Rectal smooth muscle tissue (tissue), 1 donor: ENCODE data around the gene VMP1.
"Not testable (repeated sequence)": the region's sequence is repeated elsewhere in the genome, so short reads cannot be mapped to it uniquely, and the experiment has no call there.

ENCODE experiments used
- H3K27ac ChIP-seq: one replicate; pipeline ENCODE4 v1.7.0; 2013; ENCODE audit warnings: low read depth, low read length, inconsistent platforms
- H3K27me3 ChIP-seq: one replicate; pipeline ENCODE4 v1.7.0; 2013; ENCODE audit warnings: low read length; ENCODE audit not compliant: control insufficient read depth, insufficient read depth
- H3K36me3 ChIP-seq: one replicate; pipeline ENCODE4 v1.7.0; 2013; ENCODE audit warnings: low read length; ENCODE audit not compliant: control insufficient read depth, insufficient read depth
- H3K4me1 ChIP-seq: one replicate; pipeline ENCODE4 v1.7.0; 2013; ENCODE audit warnings: low read length; ENCODE audit not compliant: control insufficient read depth, insufficient read depth
- H3K4me3 ChIP-seq: one replicate; pipeline ENCODE4 v1.7.0; 2013; ENCODE audit warnings: low read length
- H3K9ac ChIP-seq: one replicate; pipeline ENCODE4 v1.7.0; 2013; ENCODE audit warnings: low read length

The VMP1 gene

GRCh38 chr17:59858167-59858816 is 150.8 kb downstream of the VMP1 start:
- Histone ChIP-seq H3K4me1 (no peaks in the 10 kb centered on the region), H3K27ac (no peak overlapping the region), H3K9ac (no peak overlapping the region), H3K27me3 (no peaks in the 10 kb centered on the region), H3K36me3 (peaks cover 4% of the 10 kb centered on the region), H3K4me3 (no peak overlapping the region)

DNA sequence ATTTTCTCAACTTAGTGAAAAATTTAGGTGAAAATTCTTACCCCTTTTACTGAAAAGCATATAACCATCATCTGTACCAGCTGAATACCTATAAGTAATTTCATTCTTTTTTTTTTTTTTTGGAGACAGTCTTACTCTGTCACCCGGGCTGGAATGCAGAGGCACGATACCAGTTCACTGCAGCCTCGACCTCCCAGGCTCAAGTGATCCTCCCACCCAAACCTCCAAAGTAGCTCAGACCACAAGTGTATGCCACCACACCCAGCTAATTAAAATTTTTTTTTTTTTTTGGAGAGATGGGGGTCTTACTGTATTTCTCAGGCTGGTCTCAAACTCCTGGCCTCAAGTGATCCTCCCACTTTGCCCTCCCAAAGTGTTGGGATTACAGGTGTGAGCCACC is 151.5 kb downstream of the VMP1 start:
- H3K27ac ChIP-seq, result peak overlapping the region; percentile 9

DNA sequence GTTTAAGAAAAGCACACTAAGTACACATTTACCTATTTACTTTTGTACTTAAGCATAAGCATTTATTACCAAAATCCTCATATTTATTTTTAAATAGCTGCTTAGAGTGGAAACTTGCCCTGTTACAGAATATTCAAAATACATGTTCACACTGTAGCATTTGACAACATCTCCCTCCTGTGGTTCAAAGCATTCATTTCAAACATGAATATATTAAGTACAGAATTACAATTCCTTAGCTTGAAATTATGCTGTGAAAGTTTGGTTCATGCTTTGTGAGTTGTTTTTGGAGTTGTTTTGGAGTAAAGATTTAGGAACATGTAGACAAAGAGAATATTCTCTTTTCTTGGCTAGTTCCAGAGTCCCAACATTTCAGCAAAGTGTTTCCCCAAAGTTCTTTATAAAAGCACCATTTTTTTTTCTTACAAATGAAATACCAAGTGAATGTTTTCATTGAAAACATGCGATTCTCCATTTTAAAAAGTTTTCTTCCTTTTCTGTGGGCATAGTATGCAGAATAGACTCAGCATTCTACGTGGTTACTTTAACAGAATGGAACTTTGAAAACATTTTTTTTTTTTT is 152.1 kb downstream of the VMP1 start:
- peaks cover 4% of the 10 kb centered on the region for H3K36me3 ChIP-seq
- no peak overlapping the region for H3K27ac ChIP-seq
- H3K4me3 ChIP-seq, result no peak overlapping the region
- H3K4me1 ChIP-seq, result no peaks in the 10 kb centered on the region
- no peaks in the 10 kb centered on the region for H3K27me3 ChIP-seq
- no peak overlapping the region for H3K9ac ChIP-seq

More for the DNA sequence above, 151.5 kb downstream of the VMP1 start:
- H3K9ac ChIP-seq, result no peak overlapping the region
- peaks cover 4% of the 10 kb centered on the region for H3K36me3 ChIP-seq
- no peak overlapping the region for H3K4me3 ChIP-seq
- no peaks in the 10 kb centered on the region for H3K4me1 ChIP-seq
- H3K27me3 ChIP-seq, result no peaks in the 10 kb centered on the region

- H3K27ac ChIP-seq, result no peak overlapping the region
- H3K36me3 ChIP-seq, result peaks cover 4% of the 10 kb centered on the region
- no peak overlapping the region for H3K9ac ChIP-seq
- H3K27me3 ChIP-seq, result no peaks in the 10 kb centered on the region
- no peak overlapping the region for H3K4me3 ChIP-seq
- no peaks in the 10 kb centered on the region for H3K4me1 ChIP-seq
Measured at GRCh38 chr17:59863616-59864015, 156.2 kb downstream of the VMP1 start.

DNA sequence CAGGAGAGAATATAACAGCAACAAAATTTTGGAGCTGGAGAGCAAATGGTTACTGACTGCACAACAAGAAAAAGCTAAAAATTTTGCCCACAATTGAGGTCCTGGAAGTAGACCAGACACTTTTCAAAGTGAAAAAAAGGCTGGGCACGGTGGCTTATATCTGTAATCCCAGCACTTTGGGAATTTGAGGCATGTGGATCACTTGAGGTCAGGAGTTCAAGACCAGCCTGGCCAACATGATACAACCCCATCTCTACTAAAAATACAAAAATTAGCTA is 162.4 kb downstream of the VMP1 start:
- H3K27ac ChIP-seq, result no peak overlapping the region
- H3K4me1 ChIP-seq, result no peaks in the 10 kb centered on the region
- H3K36me3 ChIP-seq, result peaks cover 4% of the 10 kb centered on the region
- H3K9ac ChIP-seq, result no peak overlapping the region
- H3K27me3 ChIP-seq, result no peaks in the 10 kb centered on the region
- no peak overlapping the region for H3K4me3 ChIP-seq

GRCh38 chr17:59870482-59870881 is 163.0 kb downstream of the VMP1 start:
- Histone ChIP-seq H3K4me1 (no peaks in the 10 kb centered on the region), H3K27ac (no peak overlapping the region), H3K27me3 (no peaks in the 10 kb centered on the region), H3K4me3 (no peak overlapping the region), H3K9ac (no peak overlapping the region), H3K36me3 (peaks cover 4% of the 10 kb centered on the region)

GRCh38 chr17:59872351-59872750 is 164.9 kb downstream of the VMP1 start:
- Histone ChIP-seq H3K36me3 (peaks cover 10% of the 10 kb centered on the region), H3K27ac (no peak overlapping the region), H3K4me3 (no peak overlapping the region), H3K27me3 (no peaks in the 10 kb centered on the region), H3K9ac (no peak overlapping the region), H3K4me1 (no peaks in the 10 kb centered on the region)

GRCh38 chr17:59873414-59873813 is 166.0 kb downstream of the VMP1 start:
- H3K27me3 ChIP-seq, H3K4me3 ChIP-seq, H3K27ac ChIP-seq, H3K9ac ChIP-seq, H3K4me1 ChIP-seq: not testable (repeated sequence)
- H3K36me3 ChIP-seq, result peaks cover 13% of the 10 kb centered on the region

DNA sequence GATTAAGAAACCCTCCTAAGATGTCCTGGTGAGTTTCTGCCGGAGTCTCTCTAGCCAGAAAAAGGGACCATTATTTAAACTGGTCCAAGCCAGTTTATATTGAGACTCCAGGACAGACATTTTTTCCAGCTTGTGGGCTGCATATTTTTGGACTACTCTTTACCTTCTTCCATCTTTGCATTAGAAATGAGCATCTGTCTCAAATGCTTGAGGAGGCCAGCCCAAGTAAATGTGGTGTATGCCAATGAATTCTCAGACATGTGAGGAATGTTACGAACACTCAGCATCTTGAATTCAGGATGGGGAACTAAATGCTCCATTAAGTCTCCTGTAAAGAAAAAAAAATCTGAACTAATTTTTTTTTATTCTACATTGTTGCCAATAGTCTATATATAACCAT is 166.9 kb downstream of the VMP1 start:
- Histone ChIP-seq H3K4me3 (no peak overlapping the region), H3K36me3 (peaks cover 13% of the 10 kb centered on the region), H3K27me3 (no peaks in the 10 kb centered on the region), H3K4me1 (no peaks in the 10 kb centered on the region), H3K27ac (no peak overlapping the region), H3K9ac (no peak overlapping the region)

DNA sequence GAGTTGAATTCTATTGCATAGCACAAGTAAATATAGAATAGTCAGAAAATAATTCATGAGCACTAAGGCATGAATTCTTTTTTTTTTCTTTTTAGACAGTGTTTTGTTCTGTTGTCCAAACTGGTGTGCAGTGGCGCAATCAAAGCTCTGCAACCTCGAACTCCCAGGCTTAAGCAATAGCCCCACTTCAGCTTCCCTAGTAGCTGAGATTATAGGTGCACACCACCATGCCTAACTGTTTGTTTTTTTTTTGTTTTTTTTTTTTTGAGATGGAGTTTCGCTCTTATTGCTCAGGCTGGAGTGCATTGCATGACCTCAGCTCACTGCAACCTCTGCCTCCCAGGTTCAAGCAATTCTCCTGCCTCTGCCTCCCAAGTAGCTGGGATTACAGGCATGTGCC is 168.7 kb downstream of the VMP1 start:
- no peak overlapping the region for H3K4me3 ChIP-seq

GRCh38 chr17:59877965-59878364 is 170.5 kb downstream of the VMP1 start:
- Histone ChIP-seq H3K27me3 (no peaks in the 10 kb centered on the region), H3K9ac (no peak overlapping the region), H3K36me3 (peaks cover 14% of the 10 kb centered on the region), H3K27ac (no peak overlapping the region), H3K4me3 (no peak overlapping the region), H3K4me1 (no peaks in the 10 kb centered on the region)

More for the DNA sequence above, 168.7 kb downstream of the VMP1 start:
- peaks cover 13% of the 10 kb centered on the region for H3K36me3 ChIP-seq
- no peak overlapping the region for H3K9ac ChIP-seq
- H3K27me3 ChIP-seq, result no peaks in the 10 kb centered on the region
- H3K4me1 ChIP-seq, result no peaks in the 10 kb centered on the region
- H3K27ac ChIP-seq, result no peak overlapping the region

DNA sequence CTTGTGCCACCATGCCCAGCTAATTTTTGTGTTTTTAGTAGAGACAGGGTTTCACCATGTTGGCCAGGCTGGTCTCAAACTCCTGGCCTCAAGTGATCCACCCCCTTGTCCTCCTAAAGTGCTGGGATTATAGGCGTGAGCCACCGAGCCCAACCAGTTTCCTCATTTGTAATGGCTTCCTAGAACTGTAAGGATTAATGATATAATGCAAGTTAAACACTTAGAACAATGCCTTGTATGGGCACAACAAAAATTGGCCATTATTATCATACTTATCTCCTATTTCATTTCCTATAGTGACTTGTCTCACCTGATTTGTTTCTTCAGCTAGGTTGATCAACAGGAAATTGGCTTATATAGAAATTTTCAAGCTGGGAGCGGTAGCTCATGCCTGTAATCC is 171.2 kb downstream of the VMP1 start:
- no peaks in the 10 kb centered on the region for H3K4me1 ChIP-seq

DNA sequence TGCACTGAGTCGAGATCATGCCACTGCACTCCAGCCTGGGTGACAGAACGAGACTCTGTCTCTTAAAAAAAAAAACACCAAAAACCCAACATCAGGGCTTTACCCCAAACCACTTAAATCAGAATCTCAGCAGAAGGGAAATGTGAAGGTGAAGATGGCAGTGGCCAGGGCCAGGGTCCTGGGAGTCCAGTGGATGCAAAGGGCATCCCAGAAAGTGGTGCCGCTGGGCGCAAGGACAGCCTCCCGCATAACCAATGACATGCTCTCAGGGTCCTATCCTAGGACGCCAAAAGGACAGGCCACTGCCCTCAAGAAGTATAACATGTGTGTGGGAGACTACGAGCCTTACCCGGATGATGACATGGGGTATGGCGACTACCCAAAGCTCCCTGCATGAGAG is 177.4 kb downstream of the VMP1 start:
- no peak overlapping the region for H3K9ac ChIP-seq
- no peaks in the 10 kb centered on the region for H3K27me3 ChIP-seq
- H3K4me3 ChIP-seq, result no peak overlapping the region
- no peak overlapping the region for H3K27ac ChIP-seq
- peaks cover 15% of the 10 kb centered on the region for H3K36me3 ChIP-seq
- H3K4me1 ChIP-seq, result no peaks in the 10 kb centered on the region

More for the DNA sequence above, 171.2 kb downstream of the VMP1 start:
- H3K27ac ChIP-seq, result no peak overlapping the region
- no peak overlapping the region for H3K9ac ChIP-seq
- no peak overlapping the region for H3K4me3 ChIP-seq
- peaks cover 13% of the 10 kb centered on the region for H3K36me3 ChIP-seq
- H3K27me3 ChIP-seq, result no peaks in the 10 kb centered on the region
